GM12891 (cell line): Measurements from ENCODE around the gene CARD10.

Experiments used
- POLR2A ChIP-seq: IDR thresholded peaks from 2 replicates; pipeline ENCODE4 v1.6.1; 2011; ENCODE audit warnings: low read depth, low read length, control low read depth
- TAF1 ChIP-seq: IDR thresholded peaks from 2 replicates; pipeline ENCODE4 v1.6.1; 2011; ENCODE audit warnings: low read depth, low read length, control low read depth

DNA sequence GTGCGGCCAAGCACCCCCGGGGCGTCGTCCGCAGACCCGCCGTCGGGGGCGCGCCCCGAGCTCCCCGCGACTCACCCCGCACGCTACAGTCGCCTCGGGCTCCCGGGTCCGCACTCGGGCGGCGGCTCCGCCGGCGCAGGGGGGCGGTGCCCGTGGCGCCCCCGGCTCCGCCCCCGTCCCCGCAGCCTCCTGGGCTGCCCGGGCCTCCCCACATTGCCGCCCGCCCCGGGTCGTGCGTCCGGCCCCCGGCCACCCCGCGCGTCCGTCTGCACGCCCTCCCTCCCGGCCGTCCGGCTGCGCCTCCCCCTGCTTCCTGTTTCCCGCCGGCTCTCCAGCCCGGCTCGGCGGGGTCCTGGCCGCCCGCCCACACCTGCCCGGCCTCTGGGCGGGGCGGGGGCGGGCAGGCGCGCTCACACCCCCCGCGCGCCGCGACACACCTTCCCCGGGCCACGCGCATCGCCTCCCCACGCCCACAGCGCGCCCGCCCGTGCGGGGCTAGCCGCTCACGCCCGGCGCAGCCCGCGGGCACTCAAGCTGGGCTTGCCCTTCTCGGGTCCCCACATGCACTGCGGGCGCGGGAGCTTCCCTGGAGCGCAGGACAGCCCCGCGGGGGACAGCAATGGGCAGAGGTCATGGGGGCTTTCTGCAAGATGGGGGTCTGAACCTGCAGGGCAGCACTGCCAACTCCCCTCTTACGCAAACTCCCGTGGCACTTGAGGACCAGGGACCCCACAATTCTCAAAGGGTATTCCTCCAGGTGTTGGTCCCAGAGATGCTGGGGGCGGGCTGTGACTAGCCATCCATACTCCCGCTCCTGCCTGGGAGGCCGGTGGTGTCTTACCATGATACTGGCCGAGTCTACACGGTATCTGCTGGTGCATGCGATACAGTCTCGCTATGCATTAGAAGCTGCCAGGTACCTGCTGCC is at the start of gene CARD10:
- TF ChIP-seq POLR2A (no peak), TAF1 (no peak)
